CD4-positive, alpha-beta T cell treated with Interleukin-4 for 4 hours (primary cell): Measurements from ENCODE around the gene ZNF615.
A peak's percentile ranks its signal among the peaks of the same experiment; 100 is the strongest.
"Not testable (repeated sequence)": the region's sequence is repeated elsewhere in the genome, so short reads cannot be mapped to it uniquely, and the experiment has no call there.

Experiments
- DNase-seq: peaks from one replicate; pipeline ENCODE4 v3.0.0-alpha.2; 2020

Gene ZNF615

GRCh38 chr19:51980116-51980736 is 27.8 kb downstream of the ZNF615 start:
- no peak for DNase-seq

- no peak for DNase-seq
These were observed 29.1 kb downstream of the ZNF615 start for GRCh38 chr19:51978882-51979281.

GRCh38 chr19:51977346-51977745 is 30.7 kb downstream of the ZNF615 start:
- no peak for DNase-seq

- no peak for DNase-seq
These were observed 31.2 kb downstream of the ZNF615 start for GRCh38 chr19:51976852-51977251.

- not testable (repeated sequence) for DNase-seq
These were observed 32.2 kb downstream of the ZNF615 start for GRCh38 chr19:51975787-51976186.

GRCh38 chr19:51971624-51972023 is 36.4 kb downstream of the ZNF615 start:
- DNase-seq, result peak; percentile 1

- no peak for DNase-seq
These were observed 37.3 kb downstream of the ZNF615 start for GRCh38 chr19:51970718-51971117.

- no peak for DNase-seq
These were observed 42.4 kb downstream of the ZNF615 start for GRCh38 chr19:51965583-51965982.

- DNase-seq, result not testable (repeated sequence)
These were observed 47.3 kb downstream of the ZNF615 start for GRCh38 chr19:51960621-51961233.

GRCh38 chr19:51959791-51960190 is 48.2 kb downstream of the ZNF615 start:
- DNase-seq, result no peak

- DNase-seq, result not testable (repeated sequence)
These were observed 50.2 kb downstream of the ZNF615 start for GRCh38 chr19:51957846-51958245.

- no peak for DNase-seq
These were observed 59.0 kb downstream of the ZNF615 start for GRCh38 chr19:51948975-51949374.

GRCh38 chr19:51946602-51947001 is 61.4 kb downstream of the ZNF615 start:
- DNase-seq, result no peak

GRCh38 chr19:51944798-51945552 is 63.0 kb downstream of the ZNF615 start:
- DNase-seq, result no peak
